ENCODE measurements around the gene TCP1. TPM values are rescaled to one million over a fixed set of nuclear protein-coding genes. Genes with fewer than 3 reads are reported as not detected.

Gene TCP1
- total RNA-seq, 3 donors from 2014 or later (not counting 1 experiment from before 2014, with no cell fraction given) = 192 to 230 (median 218) TPM

- H3K27me3 ChIP-seq (ENCODE audit: control insufficient read depth, insufficient read depth, low read length) = no peaks in the 10 kb centered on the region
- 59% methylated on average over 3 of the region's 4 CpGs for WGBS (ENCODE audit: insufficient coverage)
- H3K9me3 ChIP-seq (ENCODE audit: control insufficient read depth, insufficient read depth, low read length) = no peaks in the 10 kb centered on the region
- H3K36me3 Mint-ChIP-seq = no peaks in the 10 kb centered on the region
- ATAC-seq (no peak), DNase-seq (peak in 1 of 2 donors; percentile 28)
- intact Hi-C loops (cut with micrococcal nuclease) = no loop called here
- no peak overlapping the region for H3K4me3 ChIP-seq (ENCODE audit: low read length)
- no peak overlapping the region for H3K4me3 Mint-ChIP-seq
- H3K36me3 ChIP-seq (ENCODE audit: control insufficient read depth, insufficient read depth, low read length) = no peaks in the 10 kb centered on the region
- no peak overlapping the region for H3K27ac ChIP-seq (ENCODE audit: low read length)
- H3K4me1 ChIP-seq (ENCODE audit: control insufficient read depth, insufficient read depth, low read length) = peaks cover 10% of the 10 kb centered on the region
- no peak for TF ChIP-seq CTCF (IDR thresholded peaks at IDR 0.05)
- peaks cover 0 to 5% of the 10 kb centered on the region in 2 donors for H3K27me3 Mint-ChIP-seq (ENCODE audit: low read depth in 2 of 2)
- H3K9me3 Mint-ChIP-seq = no peaks in the 10 kb centered on the region
- peaks cover 5 to 6% of the 10 kb centered on the region in 2 donors for H3K4me1 Mint-ChIP-seq
- H3K27ac Mint-ChIP-seq = no peak overlapping the region
These were observed 43.5 kb upstream of the TCP1 start for GRCh38 chr6:159832946-159833345.

- 86% methylated on average over 4 of the region's 4 CpGs for WGBS (ENCODE audit: insufficient coverage)
- H3K9me3 ChIP-seq (ENCODE audit: control insufficient read depth, insufficient read depth, low read length) = no peaks in the 10 kb centered on the region
- no peak overlapping the region for H3K4me3 ChIP-seq (ENCODE audit: low read length)
- no peaks in the 10 kb centered on the region for H3K36me3 ChIP-seq (ENCODE audit: control insufficient read depth, insufficient read depth, low read length)
- H3K27me3 Mint-ChIP-seq (ENCODE audit: low read depth in 2 of 2) = peaks cover 0 to 3% of the 10 kb centered on the region in 2 donors
- no peaks in the 10 kb centered on the region for H3K36me3 Mint-ChIP-seq
- H3K27me3 ChIP-seq (ENCODE audit: control insufficient read depth, insufficient read depth, low read length) = no peaks in the 10 kb centered on the region
- no peak overlapping the region for H3K4me3 Mint-ChIP-seq
- no peak overlapping the region for H3K27ac ChIP-seq (ENCODE audit: low read length)
- intact Hi-C loops (cut with micrococcal nuclease) = no loop called here
- DNase-seq = no peak
- TF ChIP-seq CTCF (IDR thresholded peaks at IDR 0.05) = no peak
- no peak for ATAC-seq
- no peaks in the 10 kb centered on the region for H3K9me3 Mint-ChIP-seq
- no peak overlapping the region for H3K27ac Mint-ChIP-seq
- H3K4me1 Mint-ChIP-seq = peaks cover 5 to 6% of the 10 kb centered on the region in 2 donors
- peaks cover 10% of the 10 kb centered on the region for H3K4me1 ChIP-seq (ENCODE audit: control insufficient read depth, insufficient read depth, low read length)
These were observed 41.9 kb upstream of the TCP1 start for GRCh38 chr6:159831373-159831679.

GRCh38 chr6:159830501-159831372 lies 41.3 kb upstream of the TCP1 start:
- Histone ChIP-seq H3K4me1 (ENCODE audit: control insufficient read depth, insufficient read depth, low read length) (peaks cover 10% of the 10 kb centered on the region), H3K27me3 (ENCODE audit: control insufficient read depth, insufficient read depth, low read length) (no peaks in the 10 kb centered on the region), H3K36me3 (ENCODE audit: control insufficient read depth, insufficient read depth, low read length) (no peaks in the 10 kb centered on the region), H3K27ac (ENCODE audit: low read length) (no peak overlapping the region), H3K9me3 (ENCODE audit: control insufficient read depth, insufficient read depth, low read length) (no peaks in the 10 kb centered on the region), H3K4me3 (ENCODE audit: low read length) (no peak overlapping the region)
- 72% methylated on average over 11 of the region's 11 CpGs for WGBS (ENCODE audit: insufficient coverage)
- peaks cover 0 to 3% of the 10 kb centered on the region in 2 donors for H3K27me3 Mint-ChIP-seq (ENCODE audit: low read depth in 2 of 2)
- no peaks in the 10 kb centered on the region for H3K36me3 Mint-ChIP-seq
- TF ChIP-seq CTCF (IDR thresholded peaks at IDR 0.05) = no peak
- H3K27ac Mint-ChIP-seq = no peak overlapping the region
- intact Hi-C loops (cut with micrococcal nuclease) = no loop called here
- ATAC-seq = no peak
- peaks cover 5 to 6% of the 10 kb centered on the region in 2 donors for H3K4me1 Mint-ChIP-seq
- H3K9me3 Mint-ChIP-seq = no peaks in the 10 kb centered on the region
- no peak for DNase-seq
- no peak overlapping the region for H3K4me3 Mint-ChIP-seq
